ENCODE data around the gene WWOX.

- TF ChIP-seq CTCF (IDR thresholded peaks at IDR 0.05) (no peak), EP300 (IDR thresholded peaks at IDR 0.05) (no peak), POLR2A (IDR thresholded peaks at IDR 0.05) (no peak)
Observed at GRCh38 chr16:78060809-78061208, 38.6 kb upstream of the WWOX start.
